NCI-H526 (cell line): ENCODE data around the gene KRTAP5-9.
"Not testable (repeated sequence)": the region's sequence is repeated elsewhere in the genome, so short reads cannot be mapped to it uniquely, and the experiment has no call there.

Experiments used
- DNase-seq, 2 experiments: peaks; one replicate each; lab custom pipeline; 2025; lab: John Stamatoyannopoulos, UW

Gene KRTAP5-9

DNA sequence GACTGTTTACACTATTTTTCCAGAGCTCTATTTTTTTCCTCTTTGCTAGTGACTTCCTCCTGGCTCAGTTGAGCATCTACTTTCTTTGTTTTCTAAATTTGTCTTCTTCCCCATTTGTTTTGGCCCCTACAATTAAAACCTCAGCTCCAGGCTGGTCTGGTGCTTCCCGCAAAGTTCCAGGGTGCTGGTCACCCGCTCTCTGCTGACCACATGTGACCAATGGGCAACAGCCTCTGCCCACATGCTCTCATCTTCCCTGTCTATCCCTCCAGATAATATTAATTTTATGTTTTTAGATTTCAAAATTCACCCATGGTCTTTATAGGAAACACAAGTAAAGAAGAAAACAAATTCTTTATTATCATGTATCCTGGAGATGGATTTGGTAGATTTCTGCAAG, 34.7 kb downstream of the KRTAP5-9 start:
- DNase-seq, result not testable (repeated sequence)

DNA sequence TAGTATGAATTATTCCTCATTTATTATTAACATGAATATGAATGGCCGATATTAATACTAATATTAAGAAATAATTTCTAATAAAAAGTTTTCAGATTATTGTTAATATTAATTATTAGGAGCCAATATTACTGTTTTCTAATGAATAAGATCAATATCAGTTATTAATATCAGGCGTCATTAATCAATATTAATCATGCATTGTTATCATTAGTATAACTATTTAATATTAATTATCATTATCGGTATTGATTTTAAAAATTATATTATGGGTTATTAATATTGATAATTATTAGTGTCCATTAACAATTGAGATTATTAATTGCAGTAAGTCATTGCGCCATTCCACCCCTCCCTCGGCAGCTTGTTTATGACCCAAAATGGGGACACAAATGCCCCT, 37.5 kb downstream of the KRTAP5-9 start:
- not testable (repeated sequence) for DNase-seq

DNA sequence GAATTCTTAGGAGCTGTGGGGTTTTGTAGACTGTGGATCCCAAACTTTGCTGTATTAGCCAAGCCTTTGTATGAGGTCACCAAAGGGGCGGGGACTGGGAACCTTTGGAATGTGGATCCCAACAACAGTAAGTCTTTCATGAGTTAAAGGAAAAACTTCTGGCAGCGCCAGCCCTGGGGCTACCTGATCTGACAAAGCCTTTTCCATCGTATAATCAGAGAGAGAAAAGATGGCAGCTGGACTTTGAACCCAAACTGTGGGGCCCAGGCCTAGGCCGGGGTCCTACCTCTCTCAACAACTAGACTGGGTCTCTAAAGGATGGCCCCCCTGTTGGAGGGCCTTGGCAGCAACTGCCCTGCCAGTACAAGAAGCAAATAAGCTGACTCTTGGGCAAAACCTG, 40.1 kb downstream of the KRTAP5-9 start:
- not testable (repeated sequence) for DNase-seq

DNA sequence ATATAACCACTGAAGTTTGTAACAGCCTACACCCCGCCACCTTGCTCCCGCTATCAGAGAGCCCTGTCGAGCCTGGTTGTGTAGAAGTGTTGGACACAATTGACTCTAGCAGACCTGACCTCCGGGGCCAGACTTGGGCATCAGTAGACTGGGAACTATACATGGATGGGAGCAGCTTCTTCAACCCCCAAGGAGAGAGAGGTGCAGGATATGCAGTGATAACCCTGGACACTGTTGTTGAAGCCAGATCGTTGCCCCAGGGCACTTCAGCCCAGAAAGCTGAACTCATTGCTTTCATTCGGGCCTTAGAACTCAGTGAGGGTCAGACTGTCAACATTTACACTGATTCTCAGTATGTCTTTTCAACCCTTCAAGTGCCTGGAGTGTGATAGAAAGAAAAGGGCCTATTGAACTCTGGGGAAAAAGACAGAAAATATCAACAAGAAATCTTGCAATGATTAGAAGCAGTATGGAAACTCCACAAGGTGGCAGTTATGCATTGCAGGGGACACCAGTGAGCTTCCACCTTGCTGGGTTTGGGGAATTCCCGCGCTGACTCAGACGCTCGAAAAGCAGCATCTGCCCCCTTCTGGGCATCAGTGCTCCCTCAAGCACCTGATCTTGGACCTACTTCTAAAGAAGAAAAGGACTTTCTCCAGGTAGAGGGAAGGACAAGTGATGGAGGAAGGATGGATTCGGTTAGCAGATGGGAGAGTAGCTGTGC, 40.8 kb downstream of the KRTAP5-9 start:
- DNase-seq, result peak in 1 of 2 experiments; percentile 27

DNA sequence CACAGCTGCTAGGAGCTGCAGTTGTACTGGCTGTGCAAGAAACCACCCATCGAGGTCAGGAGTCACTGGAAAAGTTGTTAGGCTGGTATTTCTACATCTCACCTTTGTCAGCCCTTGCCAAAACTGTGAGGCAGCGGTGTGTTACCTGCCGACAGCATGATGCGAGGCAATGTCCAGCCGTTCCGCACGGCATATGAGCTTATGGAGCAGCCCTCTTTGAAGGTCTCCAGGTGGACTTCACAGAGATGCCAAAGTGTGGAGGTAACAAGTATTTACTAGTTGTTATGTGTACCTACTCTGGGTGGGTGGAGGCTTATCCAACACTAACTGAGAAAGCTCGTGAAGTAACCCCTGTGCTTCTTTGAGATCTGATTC, 41.3 kb downstream of the KRTAP5-9 start:
- not testable (repeated sequence) for DNase-seq
